Esophagus squamous epithelium (tissue), 4 donors: ENCODE results near the gene ZNF592.

Source experiments
- CTCF ChIP-seq, 6 experiments: fragments of 450-650 bp in 4 of 6; fragments of 200-600 bp in 2 of 6; sonication (generic) in 2 of 6; IDR thresholded peaks; one replicate each; pipeline ENCODE4 v1.5.1; 2016 to 2019; ENCODE audit warnings: antibody characterized with exemption in 6 of 6, mild to moderate bottlenecking in 4 of 6, moderate library complexity in 4 of 6
- POLR2A ChIP-seq, 4 donors: fragments of 450-650 bp; IDR thresholded peaks; one replicate each; pipeline ENCODE4 v1.6.1; 2017; ENCODE audit warnings: antibody characterized with exemption in 4 of 4, mild to moderate bottlenecking in 4 of 4, moderate library complexity in 3 of 4

GRCh38 chr15:84799511-84800187 lies 51.3 kb downstream of the ZNF592 start:
- TF ChIP-seq CTCF (IDR thresholded peaks at IDR 0.05), result no peak
- TF ChIP-seq POLR2A (IDR thresholded peaks at IDR 0.05), result no peak
